ENCODE results near the gene HSD17B2.

DNA sequence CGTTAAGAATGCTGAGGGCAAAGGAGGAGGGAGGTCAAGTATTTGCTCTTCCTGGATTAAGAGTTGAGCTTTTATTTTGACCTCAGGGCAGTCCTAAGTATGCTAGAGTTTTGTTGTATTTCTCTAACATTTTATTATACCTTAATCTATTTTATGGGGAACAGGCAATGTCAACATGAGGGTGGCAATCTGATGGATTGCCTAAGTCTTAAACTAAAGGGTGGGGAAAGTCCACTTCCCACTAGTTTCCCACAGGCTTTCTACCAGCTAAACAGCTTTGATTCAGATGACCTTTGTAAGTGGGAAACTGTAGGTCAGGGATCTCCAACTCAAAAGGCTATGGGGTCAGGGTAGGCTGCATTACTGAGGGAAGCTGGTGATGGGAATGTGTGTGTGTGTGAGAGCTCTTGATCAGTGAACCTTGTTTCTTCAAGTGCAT is 24.9 kb downstream of the HSD17B2 start:
- no peak for TF ChIP-seq TARDBP (IDR thresholded peaks at IDR 0.05)
- no peak for TF ChIP-seq FOXM1 (IDR thresholded peaks at IDR 0.05; ENCODE audit: borderline replicate concordance)
- TF ChIP-seq FOXK2 (IDR thresholded peaks at IDR 0.05) = no peak
